DOHH2 (cell line): ENCODE measurements around the gene CNTN4.

Source experiments
- CTCF ChIP-seq: fragments of 200-600 bp; sonication (generic); IDR thresholded peaks from one replicate; pipeline ENCODE4 v1.5.1; 2014; ENCODE audit warnings: antibody characterized with exemption, mild to moderate bottlenecking, low read depth, low read length; ENCODE audit not compliant: poor library complexity, severe bottlenecking
- EZH2phosphoT487 ChIP-seq: fragments of 200-600 bp; sonication (generic); IDR thresholded peaks from 2 replicates; pipeline ENCODE4 v1.6.1; 2017; ENCODE audit warnings: borderline replicate concordance, mild to moderate bottlenecking, antibody characterized with exemption, low read length, moderate library complexity, mixed read lengths

GRCh38 chr3:2741516-2741915 lies 642.9 kb downstream of the CNTN4 start:
- TF ChIP-seq CTCF (no peak), EZH2phosphoT487 (no peak)
